ENCODE results near the gene GGNBP2.
A peak's percentile ranks its signal among the peaks of the same experiment; 100 is the strongest.
"Not testable (repeated sequence)": the region's sequence is repeated elsewhere in the genome, so short reads cannot be mapped to it uniquely, and the experiment has no call there.

The GGNBP2 gene

DNA sequence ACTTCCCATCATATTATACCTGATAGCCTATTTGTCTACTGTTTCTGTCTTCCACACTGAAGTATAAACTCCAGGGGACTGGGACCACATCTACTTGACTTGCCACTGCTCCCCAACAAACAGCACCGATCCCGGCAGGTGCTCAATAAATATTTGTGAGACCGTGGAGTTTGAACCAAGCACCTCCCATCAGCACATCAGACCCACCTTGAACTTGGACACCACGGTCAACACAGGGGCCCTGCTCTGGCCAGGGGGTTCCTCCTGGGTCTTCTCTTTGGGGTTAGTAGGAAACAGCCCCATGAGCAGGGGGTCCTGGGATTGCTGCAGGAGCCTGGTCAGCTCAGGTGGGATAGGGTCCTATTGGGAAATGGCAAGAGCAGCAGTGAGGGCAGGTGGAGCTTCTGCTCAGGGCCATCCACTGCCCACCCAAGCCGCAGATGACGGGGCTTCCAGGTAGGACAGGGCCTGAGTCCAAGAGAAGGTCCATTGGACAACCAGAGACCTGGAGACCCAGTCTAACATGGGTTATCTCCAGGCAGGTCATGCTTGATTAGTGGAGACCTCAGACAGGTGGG lies 38.4 kb upstream of the GGNBP2 start:
- no peak for DNase-seq (ENCODE audit: low read depth)
- TF ChIP-seq, protein P1, sequence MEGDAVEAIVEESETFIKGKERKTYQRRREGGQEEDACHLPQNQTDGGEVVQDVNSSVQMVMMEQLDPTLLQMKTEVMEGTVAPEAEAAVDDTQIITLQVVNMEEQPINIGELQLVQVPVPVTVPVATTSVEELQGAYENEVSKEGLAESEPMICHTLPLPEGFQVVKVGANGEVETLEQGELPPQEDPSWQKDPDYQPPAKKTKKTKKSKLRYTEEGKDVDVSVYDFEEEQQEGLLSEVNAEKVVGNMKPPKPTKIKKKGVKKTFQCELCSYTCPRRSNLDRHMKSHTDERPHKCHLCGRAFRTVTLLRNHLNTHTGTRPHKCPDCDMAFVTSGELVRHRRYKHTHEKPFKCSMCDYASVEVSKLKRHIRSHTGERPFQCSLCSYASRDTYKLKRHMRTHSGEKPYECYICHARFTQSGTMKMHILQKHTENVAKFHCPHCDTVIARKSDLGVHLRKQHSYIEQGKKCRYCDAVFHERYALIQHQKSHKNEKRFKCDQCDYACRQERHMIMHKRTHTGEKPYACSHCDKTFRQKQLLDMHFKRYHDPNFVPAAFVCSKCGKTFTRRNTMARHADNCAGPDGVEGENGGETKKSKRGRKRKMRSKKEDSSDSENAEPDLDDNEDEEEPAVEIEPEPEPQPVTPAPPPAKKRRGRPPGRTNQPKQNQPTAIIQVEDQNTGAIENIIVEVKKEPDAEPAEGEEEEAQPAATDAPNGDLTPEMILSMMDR (conservative IDR thresholded peaks at IDR 0.05; ENCODE audit: control insufficient read depth, insufficient read depth, low read depth, low read length), result no peak
- no peak overlapping the region for H3K4me3 ChIP-seq (ENCODE audit: control insufficient read depth, low read depth, low read length)

DNA sequence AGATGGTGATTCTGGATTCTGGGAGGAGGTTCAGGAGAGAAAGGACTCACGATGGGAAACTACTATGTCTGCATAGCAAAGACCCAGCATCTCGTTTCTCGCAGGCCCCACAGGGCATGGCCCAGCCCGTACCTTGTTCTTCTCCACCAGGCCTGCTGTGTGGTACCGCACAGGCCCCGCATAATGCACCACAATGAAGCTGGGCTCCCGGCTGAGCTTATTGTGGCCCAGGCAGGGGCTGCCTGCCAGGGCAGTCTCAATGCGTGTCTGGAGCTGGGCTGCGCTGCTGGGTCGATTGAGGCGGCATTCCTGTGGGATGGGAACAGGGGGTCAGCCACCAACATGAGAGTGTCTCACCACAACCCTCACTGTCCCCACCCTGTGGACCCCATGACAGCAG lies 37.9 kb upstream of the GGNBP2 start:
- H3K4me3 ChIP-seq (ENCODE audit: control insufficient read depth, low read depth, low read length), result no peak overlapping the region
- TF ChIP-seq, protein P1 (conservative IDR thresholded peaks at IDR 0.05; ENCODE audit: control insufficient read depth, insufficient read depth, low read depth, low read length), result no peak
- DNase-seq (ENCODE audit: low read depth), result no peak

DNA sequence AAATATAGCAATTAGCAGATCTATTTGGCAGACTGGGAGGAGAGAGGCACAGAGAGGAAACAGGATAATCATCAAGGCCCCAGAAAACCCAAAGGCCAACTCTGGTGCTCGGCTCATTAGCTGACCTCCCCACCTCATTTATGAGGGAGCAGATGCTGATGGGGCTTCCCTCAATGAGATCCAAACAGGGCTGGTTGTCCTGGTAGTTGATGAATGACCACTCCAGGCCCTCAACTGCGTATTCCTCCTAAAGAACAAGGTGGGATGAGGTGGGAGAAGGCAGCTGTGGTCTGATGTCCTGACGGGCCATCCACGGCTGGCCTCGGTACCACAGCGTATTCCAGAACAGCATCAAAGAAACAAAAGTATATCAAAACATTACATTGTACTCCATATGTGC lies 37.5 kb upstream of the GGNBP2 start:
- no peak overlapping the region for H3K4me3 ChIP-seq (ENCODE audit: control insufficient read depth, low read depth, low read length)
- TF ChIP-seq, protein P1 (conservative IDR thresholded peaks at IDR 0.05; ENCODE audit: control insufficient read depth, insufficient read depth, low read depth, low read length), result no peak
- no peak for DNase-seq (ENCODE audit: low read depth)

DNA sequence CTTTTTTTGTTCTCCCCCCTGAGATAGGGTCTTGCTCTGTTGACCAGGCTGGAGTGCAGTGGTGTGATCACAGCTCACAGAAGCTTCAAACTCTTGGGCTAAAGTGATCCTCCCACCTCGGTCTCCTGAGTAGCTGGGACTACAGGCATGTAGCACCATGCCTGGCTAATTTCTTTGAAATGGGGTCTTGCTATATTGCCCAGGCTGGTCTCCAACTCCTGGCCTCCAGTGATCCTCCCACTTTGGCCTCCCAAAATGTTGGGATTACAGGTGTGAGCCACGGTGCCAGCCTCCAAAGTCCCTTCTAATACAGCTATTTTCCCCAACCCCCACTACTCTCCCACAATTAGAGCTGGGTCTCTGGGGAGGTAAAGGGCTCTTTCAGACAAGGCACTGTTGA lies 36.3 kb upstream of the GGNBP2 start:
- DNase-seq (ENCODE audit: low read depth); H3K4me3 ChIP-seq (ENCODE audit: control insufficient read depth, low read depth, low read length): not testable (repeated sequence)

DNA sequence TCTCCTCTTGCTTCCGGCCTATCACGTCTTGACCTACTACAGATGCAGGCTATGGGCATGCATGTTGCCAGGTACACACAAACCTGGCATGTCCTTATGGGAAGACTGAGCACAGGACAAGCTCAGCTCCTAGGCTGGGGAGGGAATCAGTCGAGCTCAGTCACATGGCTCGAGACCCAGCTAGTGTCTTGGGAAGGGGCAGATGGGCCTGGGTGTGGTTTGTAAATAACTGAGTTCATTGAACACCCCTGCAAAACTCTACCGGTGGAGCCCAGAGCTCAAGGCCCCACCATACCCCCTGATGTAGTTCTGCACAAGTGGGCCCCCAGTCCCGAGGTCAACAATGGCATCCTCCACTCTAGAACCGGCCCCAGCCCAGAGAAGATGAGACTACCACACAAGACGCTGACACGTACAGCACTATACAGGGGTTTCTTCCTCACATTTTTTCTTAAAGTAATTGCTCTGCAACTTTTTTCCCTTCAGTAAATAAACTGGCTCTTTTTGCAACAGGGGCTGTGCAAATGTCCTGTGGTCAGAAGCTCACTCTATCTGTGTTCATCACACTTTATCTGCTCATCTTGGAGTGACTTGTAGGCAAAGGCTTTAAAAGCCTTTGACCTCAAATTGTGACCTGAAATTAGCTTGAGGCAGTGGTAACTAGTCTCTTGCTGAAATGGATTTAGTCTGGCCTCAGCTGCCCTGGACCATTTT lies 35.3 kb upstream of the GGNBP2 start:
- H3K4me3 ChIP-seq (ENCODE audit: control insufficient read depth, low read depth, low read length), result no peak overlapping the region
- TF ChIP-seq, protein P1 (conservative IDR thresholded peaks at IDR 0.05; ENCODE audit: control insufficient read depth, insufficient read depth, low read depth, low read length), result no peak
- no peak for DNase-seq (ENCODE audit: low read depth)

DNA sequence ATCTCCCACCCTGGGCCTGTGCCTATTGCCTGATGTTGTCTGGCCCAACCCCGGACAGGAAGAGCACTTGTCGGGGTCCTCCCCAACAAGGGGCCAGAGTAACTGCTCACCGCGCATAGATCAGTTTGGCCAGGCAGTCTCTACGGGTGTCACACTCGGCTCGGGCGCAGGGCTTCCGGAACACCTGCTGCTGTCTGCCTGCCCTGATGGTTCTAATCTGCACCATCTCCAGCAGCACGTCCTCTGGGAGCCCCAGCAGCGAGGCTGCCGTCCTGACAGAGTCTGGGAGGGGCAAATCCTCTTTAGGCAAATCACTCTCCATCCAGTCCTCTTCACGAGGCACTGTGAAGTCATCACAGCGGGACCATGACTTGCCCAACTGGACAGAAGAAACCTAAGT lies 34.1 kb upstream of the GGNBP2 start:
- TF ChIP-seq, protein P1 (conservative IDR thresholded peaks at IDR 0.05; ENCODE audit: control insufficient read depth, insufficient read depth, low read depth, low read length), result no peak
- DNase-seq (ENCODE audit: low read depth), result peak; percentile 17
- no peak overlapping the region for H3K4me3 ChIP-seq (ENCODE audit: control insufficient read depth, low read depth, low read length)

DNA sequence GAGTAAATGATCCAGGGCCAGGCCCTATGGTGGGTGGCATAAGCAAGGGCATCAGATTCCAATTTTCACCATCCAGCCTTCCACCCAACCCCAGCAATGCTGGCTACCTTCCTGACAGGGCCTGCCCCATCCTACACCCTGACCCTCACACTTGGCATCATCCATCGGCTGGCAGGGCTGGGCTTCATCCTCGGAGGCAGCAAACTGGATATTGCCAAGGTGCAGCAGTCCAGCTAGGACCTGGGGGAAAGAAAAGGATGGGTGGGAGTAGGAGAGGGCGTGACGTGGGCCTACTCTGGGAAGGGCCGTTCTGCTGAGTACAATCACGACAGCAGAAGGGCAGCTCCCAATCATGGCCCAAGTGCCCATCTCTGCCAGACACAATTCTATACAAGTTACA lies 33.5 kb upstream of the GGNBP2 start:
- TF ChIP-seq, protein P1 (conservative IDR thresholded peaks at IDR 0.05; ENCODE audit: control insufficient read depth, insufficient read depth, low read depth, low read length), result no peak
- H3K4me3 ChIP-seq (ENCODE audit: control insufficient read depth, low read depth, low read length), result no peak overlapping the region
- DNase-seq (ENCODE audit: low read depth), result no peak
